Activated CD8-positive, alpha-beta memory T cell treated with anti-CD3 and anti-CD28 coated beads, Interleukin-2, amount 50 U/mL, for 4 hours (primary cell): Measurements from ENCODE around the gene ETFRF1.
A peak's percentile ranks its signal among the peaks of the same experiment; 100 is the strongest.

Experiments used
- DNase-seq: peaks from one replicate; pipeline ENCODE4 v3.0.0-alpha.2; 2020

ETFRF1 gene

GRCh38 chr12:25195056-25195971 lies at the start of gene ETFRF1, which contains the start of gene DNAI7:
Gene ETFRF1 (plus strand): TSS chr12:25195237. CDS start chr12:25203957, 8,720 bp downstream.
Gene DNAI7 (minus strand): TSS chr12:25195160. CDS start chr12:25195078, 82 bp downstream.
- peak; percentile 97 for DNase-seq

GRCh38 chr12:25146686-25147085 lies 48.4 kb upstream of the ETFRF1 start:
- DNase-seq: no peak

GRCh38 chr12:25151476-25151875 lies 43.6 kb upstream of the ETFRF1 start:
- DNase-seq: no peak

GRCh38 chr12:25152055-25152454 lies 43.0 kb upstream of the ETFRF1 start:
- no peak for DNase-seq

GRCh38 chr12:25155022-25155576 lies 39.9 kb upstream of the ETFRF1 start:
- no peak for DNase-seq

GRCh38 chr12:25156061-25156460 lies 39.0 kb upstream of the ETFRF1 start:
- no peak for DNase-seq

GRCh38 chr12:25162866-25163265 lies 32.2 kb upstream of the ETFRF1 start:
- DNase-seq: no peak

GRCh38 chr12:25182765-25183164 lies 12.3 kb upstream of the ETFRF1 start:
- no peak for DNase-seq

GRCh38 chr12:25184132-25184531 lies 10.9 kb upstream of the ETFRF1 start:
- no peak for DNase-seq

GRCh38 chr12:25186038-25186787 lies 8.8 kb upstream of the ETFRF1 start:
- no peak for DNase-seq

- no peak for DNase-seq
Observed at GRCh38 chr12:25186788-25187402, 8.1 kb upstream of the ETFRF1 start.

GRCh38 chr12:25187781-25188180 lies 7.3 kb upstream of the ETFRF1 start:
- DNase-seq: no peak

GRCh38 chr12:25189656-25190055 lies 5.4 kb upstream of the ETFRF1 start:
- DNase-seq: no peak

GRCh38 chr12:25190793-25191192 lies 4.2 kb upstream of the ETFRF1 start:
- no peak for DNase-seq

GRCh38 chr12:25194214-25194613 lies 823 bp upstream of the ETFRF1 start:
- DNase-seq: no peak

GRCh38 chr12:25194722-25195055 lies 348 bp upstream of the ETFRF1 start:
- no peak for DNase-seq

GRCh38 chr12:25197608-25198007 lies 2.6 kb downstream of the ETFRF1 start:
- no peak for DNase-seq

GRCh38 chr12:25200703-25201102 lies 5.7 kb downstream of the ETFRF1 start:
- DNase-seq: no peak

GRCh38 chr12:25202137-25202536 lies 7.1 kb downstream of the ETFRF1 start:
- DNase-seq: no peak

GRCh38 chr12:25207411-25207810 lies 12.4 kb downstream of the ETFRF1 start:
- DNase-seq: no peak

GRCh38 chr12:25207846-25208245 lies 12.8 kb downstream of the ETFRF1 start:
- no peak for DNase-seq

GRCh38 chr12:25208554-25208953 lies 13.5 kb downstream of the ETFRF1 start:
- DNase-seq: no peak

GRCh38 chr12:25213338-25213737 lies 18.3 kb downstream of the ETFRF1 start:
- DNase-seq: no peak
